Ramos (cell line): ENCODE measurements around the gene LRRC53.

Experiments used
- in situ Hi-C: fragments of 300-500 bp; cut with MboI; formaldehyde crosslinking; loops from one replicate; pipeline ENCODE4 v1.14.3; 2022; ENCODE audit warnings: low sequenced_read_pairs; ENCODE audit not compliant: unreplicated experiment

LRRC53 gene, protein sequence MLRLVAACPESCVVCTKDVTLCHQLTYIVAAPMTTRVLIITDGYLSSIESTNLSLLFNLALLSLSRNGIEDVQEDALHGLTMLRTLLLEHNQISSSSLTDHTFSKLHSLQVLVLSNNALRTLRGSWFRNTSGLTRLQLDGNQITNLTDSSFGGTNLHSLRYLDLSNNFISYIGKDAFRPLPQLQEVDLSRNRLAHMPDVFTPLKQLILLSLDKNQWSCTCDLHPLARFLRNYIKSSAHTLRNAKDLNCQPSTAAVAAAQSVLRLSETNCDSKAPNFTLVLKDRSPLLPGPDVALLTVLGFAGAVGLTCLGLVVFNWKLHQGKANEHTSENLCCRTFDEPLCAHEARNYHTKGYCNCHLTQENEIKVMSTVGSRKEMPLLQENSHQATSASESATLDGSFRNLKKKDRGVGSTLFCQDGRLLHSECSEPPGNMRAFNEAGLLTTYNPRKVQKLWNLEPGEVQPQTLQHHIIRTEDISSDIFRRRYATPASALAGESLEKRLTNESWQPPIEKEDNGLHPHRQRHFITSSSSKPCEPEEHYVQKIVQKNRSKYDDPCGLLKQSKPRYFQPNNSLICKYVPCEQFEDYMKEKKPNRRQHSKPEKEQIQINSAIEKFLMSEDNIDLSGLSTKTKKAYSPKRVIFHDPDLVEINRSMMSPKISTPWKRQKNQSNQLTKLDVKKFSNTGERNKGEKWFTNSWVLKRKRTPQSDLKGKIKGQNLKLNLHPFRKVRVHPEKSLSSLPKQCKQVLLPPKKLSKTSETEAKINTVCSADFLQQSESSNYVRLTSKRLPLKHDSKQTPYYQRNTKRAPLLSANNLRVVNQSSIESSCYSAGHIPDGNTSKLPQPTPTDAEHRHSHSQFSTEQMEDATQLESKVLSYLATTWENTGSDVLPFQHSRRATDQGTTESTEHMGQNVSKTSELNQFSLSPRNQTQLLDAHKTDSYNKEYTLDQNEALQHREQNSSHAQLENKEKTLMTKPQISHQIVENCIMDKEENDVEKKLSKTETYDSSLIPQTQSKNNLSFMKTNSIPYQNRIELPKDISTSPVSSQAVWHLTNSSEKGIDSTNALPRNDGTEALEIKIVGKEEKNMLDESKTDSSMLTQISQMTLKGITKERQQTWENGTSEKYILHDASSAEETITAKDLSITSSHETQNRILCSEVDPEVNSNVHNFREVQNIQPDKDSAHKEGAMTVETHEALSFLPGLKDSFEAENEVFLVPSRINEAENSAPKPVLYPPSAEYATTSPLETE

DNA sequence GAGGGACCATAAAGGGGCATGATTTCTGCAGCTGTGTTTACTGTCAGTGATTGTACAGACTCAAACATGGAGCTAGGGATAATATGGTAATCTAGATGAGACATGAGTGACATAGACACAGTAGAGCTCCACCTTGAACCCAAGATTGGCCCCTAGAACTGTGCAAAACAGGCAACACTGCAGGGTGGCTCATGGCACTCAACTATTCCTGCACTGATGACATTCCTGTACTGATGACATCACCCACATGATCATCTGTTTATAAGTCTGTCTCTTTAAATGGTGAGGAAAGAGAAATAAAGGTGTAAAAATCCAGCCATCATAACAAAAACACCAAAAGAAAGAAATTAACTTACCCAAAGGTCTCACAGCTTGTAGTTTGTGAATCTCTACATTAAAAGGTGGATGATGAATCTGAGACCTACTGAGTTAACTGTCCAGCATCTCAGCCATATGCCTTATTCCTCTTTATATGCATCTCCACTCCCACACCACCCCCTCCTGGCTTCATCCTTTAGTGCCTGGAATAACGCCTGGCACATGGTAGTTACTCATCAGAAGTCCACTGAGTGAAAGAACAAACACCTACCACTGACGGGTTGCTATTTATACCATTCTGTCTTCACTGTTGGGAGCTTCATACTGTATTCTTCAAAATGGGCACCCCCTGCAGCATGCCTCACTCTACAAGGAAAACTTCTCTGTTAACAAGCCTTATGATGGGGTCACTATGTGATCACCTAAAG, at the start of gene LRRC53:
LRRC53 (minus strand) TSS at position 442 of the 746 bp plus-strand sequence. CDS start 29,262 bp downstream, outside the sequence.
- in situ Hi-C loops = no loop called here

DNA sequence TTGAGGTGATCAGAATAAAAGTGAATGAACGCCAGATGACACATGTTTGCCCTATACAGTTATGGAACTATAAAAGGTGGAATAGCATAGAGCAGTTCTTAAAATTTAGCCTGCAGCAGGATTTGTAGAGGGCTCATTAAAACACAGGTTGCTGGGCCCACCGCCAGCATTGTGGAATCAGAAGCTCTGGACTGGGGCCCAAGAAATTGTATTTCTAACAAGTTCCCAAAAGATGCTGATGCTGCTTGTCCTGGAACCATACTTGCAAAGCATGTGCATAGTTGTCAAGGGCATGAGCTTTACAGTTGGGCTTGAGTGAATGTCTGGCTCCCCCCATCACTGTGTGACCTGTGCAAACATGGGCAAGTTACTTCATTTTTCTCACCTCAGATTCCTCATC, 37.5 kb upstream of the LRRC53 start:
- in situ Hi-C loops = no loop called here

DNA sequence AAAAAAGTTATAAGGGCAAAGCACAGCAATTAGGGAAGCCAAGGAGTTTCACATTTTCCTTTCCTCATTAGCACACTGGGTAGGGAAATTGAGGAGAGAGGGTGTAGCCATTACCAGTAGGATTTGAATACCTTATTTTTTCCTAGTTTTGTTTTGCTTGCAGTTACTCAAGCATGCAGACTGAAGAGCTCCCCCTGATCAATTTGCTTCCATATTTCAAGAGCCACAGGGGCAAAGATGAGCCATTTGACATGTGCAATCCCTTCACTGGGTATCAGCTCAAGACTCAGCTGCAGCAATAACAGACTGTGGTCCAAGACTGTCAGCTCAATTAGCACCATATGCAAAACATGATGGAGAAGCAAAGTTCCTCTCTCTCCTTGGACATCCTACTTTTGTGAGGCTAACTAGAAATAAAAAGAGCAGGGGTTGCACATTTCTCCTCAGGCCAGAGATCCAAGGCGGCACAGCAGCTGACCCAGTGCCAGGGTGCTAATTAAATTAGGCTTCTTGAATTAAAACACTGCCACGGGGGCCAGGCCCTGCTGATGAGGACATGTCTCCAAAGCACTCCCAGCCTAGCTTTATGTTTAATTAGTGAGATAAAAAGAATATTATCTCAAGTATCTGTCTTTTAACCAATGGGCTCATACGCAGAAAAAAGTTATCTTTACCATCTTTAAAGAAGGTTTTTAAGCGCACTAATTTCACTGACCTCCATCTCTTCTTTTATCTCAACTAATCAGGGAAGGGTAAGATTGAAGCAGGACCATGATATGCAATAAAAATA, 36.7 kb upstream of the LRRC53 start:
- in situ Hi-C loops = no loop called here

DNA sequence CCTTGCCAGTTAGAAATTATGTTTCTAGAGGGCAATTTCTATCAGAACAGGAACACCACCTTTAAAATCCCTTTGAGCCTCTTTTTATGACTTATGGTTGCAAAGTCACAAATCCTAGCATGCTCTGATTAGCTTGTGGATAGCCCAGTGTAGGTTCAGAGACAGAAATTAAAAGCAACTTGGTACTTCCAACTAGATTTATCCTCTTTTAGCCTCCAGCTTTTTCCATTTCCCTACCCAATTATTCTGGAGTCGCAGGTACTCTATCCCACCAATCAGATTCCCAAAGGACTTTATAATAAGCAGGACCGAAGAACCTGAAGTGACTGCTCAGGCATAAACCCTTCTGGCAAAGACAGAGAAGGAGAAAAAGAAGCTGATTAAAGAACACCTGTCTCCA, 33.4 kb upstream of the LRRC53 start:
- in situ Hi-C loops = no loop called here

DNA sequence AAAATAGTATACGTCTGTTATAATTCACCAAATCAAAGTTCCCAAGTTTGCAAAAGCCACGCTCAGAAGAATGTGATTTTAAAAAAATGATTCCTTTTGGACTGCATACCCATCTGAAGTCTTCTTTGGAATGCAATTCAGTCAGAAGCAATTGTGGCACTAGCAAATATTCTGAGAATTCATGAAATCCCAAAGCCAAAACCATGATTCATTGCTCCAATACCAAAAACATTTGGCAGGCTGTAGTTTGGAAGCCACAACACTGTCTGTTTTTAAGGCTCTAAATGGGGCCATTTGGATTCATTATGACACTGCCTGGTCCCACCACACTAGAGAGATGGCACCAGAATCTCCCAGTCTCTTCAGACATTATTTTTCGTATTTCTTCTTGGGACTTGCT, 21.8 kb upstream of the LRRC53 start:
- in situ Hi-C loops = no loop called here

DNA sequence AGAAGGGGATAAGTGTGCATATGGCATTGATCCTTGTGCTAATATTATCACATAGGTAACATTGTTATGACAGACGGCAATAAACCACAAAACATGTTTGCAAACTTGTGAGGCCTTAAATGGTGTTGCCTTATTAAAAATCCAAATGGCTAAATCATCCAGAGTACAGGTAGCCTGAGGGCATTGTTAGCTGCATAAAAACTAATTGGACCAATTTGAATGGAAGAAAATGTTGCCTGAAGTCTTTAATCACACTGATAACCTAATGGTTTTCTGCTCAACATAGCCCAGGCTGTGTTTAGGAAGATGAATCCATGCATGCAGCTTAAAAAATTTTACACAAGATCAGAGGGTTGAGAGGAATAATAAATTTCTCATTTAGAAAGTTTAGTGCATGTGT, 19.4 kb upstream of the LRRC53 start:
- in situ Hi-C loops = no loop called here

DNA sequence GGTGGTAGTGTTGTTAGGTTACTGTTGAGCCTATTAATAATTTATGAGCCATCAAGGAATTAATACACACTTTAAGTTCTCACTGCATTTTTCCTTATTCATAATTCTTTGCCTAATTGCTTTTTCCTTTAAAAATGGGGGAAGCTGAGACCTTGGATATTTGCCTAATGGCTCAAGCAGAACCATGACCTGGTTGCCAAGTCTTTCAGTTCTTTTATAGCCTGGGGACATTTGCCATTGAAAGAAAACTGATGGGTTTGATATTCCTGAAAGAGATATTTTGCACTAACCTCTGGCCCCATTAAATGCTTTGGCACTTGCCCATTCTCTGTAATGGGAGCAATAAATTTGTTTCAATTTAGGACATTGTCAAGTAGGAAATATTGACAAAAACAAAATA, 18.5 kb upstream of the LRRC53 start:
- in situ Hi-C loops = no loop called here

DNA sequence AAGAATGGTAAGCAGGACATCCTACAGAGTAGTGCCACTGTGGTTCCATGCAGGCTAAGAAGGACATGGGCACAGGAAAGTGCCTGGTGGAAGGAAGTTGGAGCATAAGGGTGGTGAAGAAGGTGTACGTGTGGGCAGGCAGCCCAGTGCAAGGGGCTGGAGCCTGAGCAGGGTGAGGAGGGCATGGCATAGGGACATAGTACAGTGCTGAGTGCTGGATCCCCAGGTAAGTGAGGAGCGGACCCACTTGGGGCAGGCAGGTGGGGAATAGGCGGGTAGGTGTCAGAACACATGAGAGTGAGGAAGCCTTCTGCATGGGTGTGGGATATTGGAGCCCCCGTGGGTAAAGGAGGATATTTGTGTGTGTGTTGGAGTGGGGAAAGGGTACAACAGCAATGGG, 15.7 kb upstream of the LRRC53 start:
- in situ Hi-C loops = no loop called here

DNA sequence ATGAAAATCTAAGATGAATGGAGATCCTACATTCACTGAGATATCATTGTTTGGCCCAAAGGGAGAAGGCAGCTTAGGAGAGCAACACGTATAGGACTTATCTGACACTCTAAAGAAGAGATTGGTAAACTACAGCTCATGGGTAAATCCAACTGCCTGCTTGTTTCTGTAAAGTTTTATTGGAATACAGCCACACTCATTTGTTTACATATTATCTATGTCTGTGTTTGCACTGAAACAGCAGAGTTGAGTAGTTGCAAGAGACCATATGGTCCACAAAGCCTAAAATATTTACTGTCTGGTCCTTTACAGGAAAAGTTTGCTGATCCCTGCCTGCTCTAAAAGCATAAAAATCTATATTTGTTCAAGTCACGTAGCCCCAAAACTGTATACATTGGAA, 14.3 kb upstream of the LRRC53 start:
- in situ Hi-C loops = no loop called here

DNA sequence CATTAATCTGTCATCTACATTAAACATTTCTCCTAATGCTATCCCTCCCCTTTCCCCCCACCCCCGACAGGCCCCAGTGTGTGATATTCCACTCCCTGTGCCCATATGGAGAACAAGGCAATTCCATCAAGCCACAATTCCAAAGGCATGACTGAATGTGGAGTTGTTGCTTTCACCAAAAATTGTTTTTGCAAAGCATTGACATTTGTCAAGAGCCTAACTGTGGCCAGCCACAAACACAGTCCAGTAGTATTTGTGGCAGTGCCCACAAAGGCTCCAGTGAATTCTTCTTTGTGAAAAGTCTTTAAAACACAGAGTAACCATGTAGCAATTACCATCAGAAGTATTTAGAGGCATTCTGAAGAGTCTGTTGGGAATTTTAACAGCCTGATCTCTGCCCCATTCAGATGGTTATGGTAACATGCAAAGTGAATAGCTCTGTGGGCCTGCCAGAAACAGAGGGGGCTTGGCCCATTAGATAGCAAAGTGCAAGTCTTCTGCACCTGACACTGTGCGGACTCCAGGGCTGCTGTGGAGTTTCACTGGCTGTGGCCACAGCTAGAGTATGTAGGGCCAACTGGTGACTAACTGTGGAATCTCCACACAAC, 11.6 kb upstream of the LRRC53 start:
- in situ Hi-C loops = no loop called here

DNA sequence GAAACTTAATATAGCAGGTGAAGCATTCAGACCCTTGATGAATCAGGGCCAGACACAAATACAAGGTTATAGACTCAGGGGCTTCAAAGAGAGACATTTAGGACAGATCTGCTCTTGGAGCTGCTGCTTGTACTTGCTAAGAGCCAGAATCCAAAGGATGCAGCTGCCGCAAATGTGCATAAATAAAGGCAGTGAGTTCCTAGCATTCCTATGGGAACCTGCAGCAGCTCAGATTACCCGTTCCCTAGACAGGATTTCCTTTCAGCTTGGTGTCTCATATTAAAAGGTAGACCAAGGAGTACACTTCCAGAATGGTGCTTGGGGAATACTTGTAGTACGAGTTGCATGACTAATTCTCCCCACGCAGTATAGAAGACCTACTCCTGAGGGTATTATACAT, 9.7 kb upstream of the LRRC53 start:
- in situ Hi-C loops = no loop called here

DNA sequence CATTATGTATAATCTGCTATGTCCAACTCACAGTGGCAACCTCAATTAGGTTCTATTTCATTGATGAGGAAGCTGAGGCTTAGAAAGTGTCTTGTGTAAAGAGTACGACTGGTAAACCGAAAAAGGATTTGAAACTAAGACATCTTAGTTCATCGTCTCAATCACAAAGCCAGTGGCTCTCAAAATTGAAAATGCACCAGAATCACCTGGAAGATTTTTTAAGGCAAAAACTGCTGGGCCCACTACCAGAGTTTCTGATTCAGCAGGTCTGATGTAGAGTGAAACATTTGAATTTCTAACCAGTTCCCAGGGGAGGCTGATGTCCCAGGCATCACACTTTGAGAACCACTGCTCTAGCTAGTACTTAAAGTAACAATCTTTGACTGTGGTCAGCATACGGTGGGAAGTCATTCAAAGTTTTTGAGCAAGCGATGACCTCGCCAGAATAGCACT, 5.2 kb upstream of the LRRC53 start:
- in situ Hi-C loops = no loop called here

DNA sequence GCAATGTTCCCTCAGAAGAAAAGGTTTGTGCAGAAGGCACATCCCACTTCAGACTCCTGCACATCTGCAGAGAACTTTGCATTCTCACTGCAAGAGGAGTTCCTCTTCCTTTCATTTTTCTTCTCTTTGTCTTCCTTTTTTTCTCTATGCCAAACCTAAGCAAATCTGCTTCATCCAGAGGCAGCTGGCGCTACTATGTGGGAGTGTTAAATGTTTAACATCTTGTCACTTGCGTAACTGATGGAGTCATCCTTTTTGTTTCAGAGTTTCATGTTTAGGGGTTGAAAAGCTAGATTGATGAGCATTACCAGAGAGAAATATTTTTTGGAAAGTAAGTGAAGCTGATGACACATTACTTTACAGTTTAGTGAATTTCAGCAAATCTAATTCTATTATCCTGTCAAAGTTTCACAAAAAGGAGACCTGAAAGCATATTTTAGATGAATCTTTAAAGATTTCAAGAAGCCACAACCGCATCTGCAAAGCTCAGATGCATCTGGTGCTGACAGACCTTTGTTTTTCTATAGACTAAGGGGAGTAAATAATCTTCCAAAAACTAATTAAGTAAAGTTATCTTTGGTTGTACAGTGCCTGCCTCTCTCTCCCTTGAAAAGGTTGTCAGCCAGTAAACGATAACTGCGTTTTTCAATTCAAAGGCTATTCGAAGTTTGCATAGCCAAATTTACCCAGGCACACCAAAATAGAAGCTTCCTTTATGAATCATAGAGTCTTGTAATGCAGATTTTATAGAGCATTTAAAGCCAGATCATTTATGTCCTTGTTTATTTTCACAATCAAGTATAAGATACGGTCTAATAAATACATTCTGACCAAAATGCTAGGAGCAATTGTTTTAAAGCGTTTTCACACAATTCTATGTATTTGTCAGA, 1.2 kb upstream of the LRRC53 start:
- in situ Hi-C loops = no loop called here

DNA sequence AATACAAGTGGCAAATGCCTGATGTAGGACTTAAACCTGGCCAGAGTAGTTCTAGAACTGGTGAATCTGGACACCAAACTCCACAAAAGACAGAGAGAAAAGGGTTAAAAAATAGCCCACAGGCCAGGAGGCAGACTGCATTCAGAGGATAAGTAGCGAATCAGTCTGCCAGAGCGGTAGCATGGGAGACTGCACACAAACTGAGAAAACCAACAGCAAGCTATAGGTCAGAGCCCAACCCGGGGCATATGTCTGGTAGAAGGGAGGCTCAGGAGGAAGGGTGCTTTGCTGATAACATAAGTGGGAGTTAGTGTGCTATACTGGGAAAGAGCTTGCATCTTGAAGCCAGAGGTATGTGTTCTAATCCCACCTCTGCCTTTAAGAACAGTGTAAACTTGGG, 4.0 kb downstream of the LRRC53 start:
- in situ Hi-C loops = no loop called here

DNA sequence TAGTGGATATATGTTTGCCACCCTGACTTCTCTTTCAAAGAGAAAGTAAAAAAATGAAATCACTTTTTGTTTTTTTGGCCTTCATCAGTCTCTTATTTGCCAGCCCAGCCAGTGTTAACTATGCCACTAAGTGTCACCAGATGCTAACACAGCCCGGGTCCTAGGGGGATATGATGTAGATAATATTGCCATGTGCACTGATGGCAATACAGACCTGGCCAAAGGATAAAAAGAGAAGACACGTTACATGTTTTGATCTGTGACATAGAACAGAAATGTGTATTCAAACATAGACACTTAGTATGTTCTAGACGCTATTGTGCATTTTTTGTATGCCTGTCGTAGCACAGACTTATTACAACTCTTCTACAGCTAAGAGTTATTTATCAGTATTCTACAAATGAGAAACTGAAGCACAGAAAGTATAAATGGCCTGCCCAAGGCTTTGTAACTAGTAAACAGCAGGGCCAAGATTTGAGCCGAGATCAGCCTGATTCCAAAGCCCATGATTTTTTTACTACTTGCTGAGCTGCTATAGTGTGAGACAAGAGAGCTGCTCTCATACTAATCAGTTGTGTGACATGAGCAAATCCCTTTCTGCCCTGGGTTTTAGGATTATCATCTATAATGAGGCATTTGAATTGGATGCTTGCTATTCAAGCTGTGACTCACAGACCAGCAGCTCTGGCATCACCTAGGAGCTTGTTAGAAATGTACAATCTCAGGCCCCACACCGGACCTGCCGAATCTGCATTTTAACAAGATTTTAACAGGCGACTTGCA, 6.3 kb downstream of the LRRC53 start:
- in situ Hi-C loops = no loop called here

DNA sequence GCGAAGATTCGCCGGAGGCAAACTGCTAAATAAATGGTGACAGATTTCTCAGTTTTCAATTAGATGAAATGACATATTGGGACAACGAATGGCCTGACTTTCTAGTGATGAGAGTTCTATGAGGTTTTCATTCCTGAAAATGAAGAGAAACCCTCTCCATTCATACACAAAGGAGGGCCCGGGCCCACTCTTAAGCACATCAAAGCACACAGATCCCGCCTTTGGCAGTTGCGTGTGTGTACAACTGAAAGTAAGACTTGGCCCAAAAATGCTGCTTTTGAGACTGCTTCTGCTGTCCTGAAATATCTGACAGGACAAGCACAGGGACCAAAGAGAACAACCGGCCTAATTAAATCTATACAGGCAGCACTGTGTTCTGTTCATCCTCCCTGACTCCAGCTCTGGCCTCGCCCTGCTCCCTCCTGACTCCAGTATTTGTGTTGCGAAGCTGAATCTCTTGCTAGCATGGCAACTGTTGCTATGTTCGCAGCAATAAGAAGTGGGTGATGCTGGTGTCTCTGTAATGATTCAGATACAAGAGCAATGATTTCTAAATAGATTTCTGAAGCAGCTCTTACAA, 7.4 kb downstream of the LRRC53 start:
- in situ Hi-C loops = no loop called here
